ENCODE results near the gene GLRX3. TPM values are rescaled to one million over a fixed set of nuclear protein-coding genes. Genes with fewer than 3 reads are reported as not detected.

Gene GLRX3
- total RNA-seq, 4 donors from 2014 or later = 41.0 to 68.0 (median 50.1) TPM

GRCh38 chr10:130169136-130169859 lies 33.1 kb downstream of the GLRX3 start:
- Histone ChIP-seq H3K27me3 (no peaks in the 10 kb centered on the region), H3K4me1 (no peaks in the 10 kb centered on the region), H3K4me3 (no peak overlapping the region), H3K36me3 (peaks cover 0 to 38% of the 10 kb centered on the region in 2 donors), H3K9me3 (no peaks in the 10 kb centered on the region), H3K27ac (no peak overlapping the region)
- in situ Hi-C loops (cut with MboI; ENCODE audit: low sequenced_read_pairs in 4 of 4) (no loop called here), intact Hi-C loops (cut with DNase I; ENCODE audit: low total_unique reads) (no loop called here)
- DNase-seq (no peak), ATAC-seq (no peak)
- TF ChIP-seq POLR2A (IDR thresholded peaks at IDR 0.05) (no peak), CTCF (IDR thresholded peaks at IDR 0.05 in 4 of 5, conservative IDR thresholded peaks at IDR 0.05 in 1 of 5) (no peak)

GRCh38 chr10:130171196-130171595 lies 35.0 kb downstream of the GLRX3 start:
- no peak for ATAC-seq
- Histone ChIP-seq H3K36me3 (peaks cover 0 to 36% of the 10 kb centered on the region in 2 donors), H3K27ac (no peak overlapping the region), H3K9me3 (no peaks in the 10 kb centered on the region), H3K4me3 (no peak overlapping the region), H3K4me1 (no peaks in the 10 kb centered on the region), H3K27me3 (no peaks in the 10 kb centered on the region)
- intact Hi-C loops (cut with DNase I; ENCODE audit: low total_unique reads) (no loop called here), in situ Hi-C loops (cut with MboI; ENCODE audit: low sequenced_read_pairs in 4 of 4) (no loop called here)
- no peak for DNase-seq
- TF ChIP-seq CTCF (IDR thresholded peaks at IDR 0.05 in 4 of 5, conservative IDR thresholded peaks at IDR 0.05 in 1 of 5) = no peak
- no peak for TF ChIP-seq POLR2A (IDR thresholded peaks at IDR 0.05)

- Histone ChIP-seq H3K9me3 (no peaks in the 10 kb centered on the region), H3K27ac (no peak overlapping the region), H3K27me3 (no peaks in the 10 kb centered on the region), H3K36me3 (peaks cover 0 to 14% of the 10 kb centered on the region in 2 donors), H3K4me3 (no peak overlapping the region), H3K4me1 (peaks cover 0 to 8% of the 10 kb centered on the region in 2 donors)
- TF ChIP-seq CTCF (IDR thresholded peaks at IDR 0.05 in 4 of 5, conservative IDR thresholded peaks at IDR 0.05 in 1 of 5) (no peak), POLR2A (IDR thresholded peaks at IDR 0.05) (no peak)
- DNase-seq (no peak), ATAC-seq (no peak)
- in situ Hi-C loops (cut with MboI; ENCODE audit: low sequenced_read_pairs in 4 of 4) = no loop called here
- intact Hi-C loops (cut with DNase I; ENCODE audit: low total_unique reads) = no loop called here
Measured at GRCh38 chr10:130174328-130174727, 38.1 kb downstream of the GLRX3 start.

GRCh38 chr10:130175074-130175473 lies 38.9 kb downstream of the GLRX3 start:
- intact Hi-C loops (cut with DNase I; ENCODE audit: low total_unique reads) = no loop called here
- Histone ChIP-seq H3K4me1 (peaks cover 0 to 8% of the 10 kb centered on the region in 2 donors), H3K27ac (no peak overlapping the region), H3K9me3 (no peaks in the 10 kb centered on the region), H3K4me3 (no peak overlapping the region), H3K27me3 (no peaks in the 10 kb centered on the region), H3K36me3 (peaks cover 0 to 22% of the 10 kb centered on the region in 2 donors)
- no peak for DNase-seq
- in situ Hi-C loops (cut with MboI; ENCODE audit: low sequenced_read_pairs in 4 of 4) = loop anchor here in 2 of 4 donors (25.0 kb wide), 1 partner anchor 1712 kb away; no protein-coding TSS in a partner anchor
- no peak for TF ChIP-seq CTCF (IDR thresholded peaks at IDR 0.05 in 4 of 5, conservative IDR thresholded peaks at IDR 0.05 in 1 of 5)
- no peak for TF ChIP-seq POLR2A (IDR thresholded peaks at IDR 0.05)
- ATAC-seq = no peak

Data from gastrocnemius medialis (tissue), 4 donors.